T-helper 2 cell treated with Interferon-gamma antibody and Interleukin-4, amounts not matched to agents 5 μg/mL and 100 μg/mL, for 36 hours (primary cell): Measurements from ENCODE around the gene ZNF570.

Experiments used
- DNase-seq: peaks from one replicate; pipeline ENCODE4 v3.0.0; 2021; ENCODE audit warnings: low spot score
- H3K27ac Mint-ChIP-seq: one replicate; pipeline ENCODE4 v1.8.0; 2021; ENCODE audit warnings: mild to moderate bottlenecking, mixed read lengths
- H3K27me3 Mint-ChIP-seq: one replicate; pipeline ENCODE4 v1.8.0; 2021; ENCODE audit warnings: low read depth, mixed read lengths
- H3K36me3 Mint-ChIP-seq: one replicate; pipeline ENCODE4 v1.8.0; 2021; ENCODE audit warnings: low read depth, mixed read lengths
- H3K4me1 Mint-ChIP-seq: one replicate; pipeline ENCODE4 v1.8.0; 2021; ENCODE audit warnings: low read depth, mixed read lengths
- H3K4me3 Mint-ChIP-seq: one replicate; pipeline ENCODE4 v1.8.0; 2022; ENCODE audit warnings: mild to moderate bottlenecking, moderate library complexity, mixed read lengths
- H3K9me3 Mint-ChIP-seq: one replicate; pipeline ENCODE4 v1.8.0; 2021; ENCODE audit warnings: mixed read lengths

Gene ZNF570

DNA sequence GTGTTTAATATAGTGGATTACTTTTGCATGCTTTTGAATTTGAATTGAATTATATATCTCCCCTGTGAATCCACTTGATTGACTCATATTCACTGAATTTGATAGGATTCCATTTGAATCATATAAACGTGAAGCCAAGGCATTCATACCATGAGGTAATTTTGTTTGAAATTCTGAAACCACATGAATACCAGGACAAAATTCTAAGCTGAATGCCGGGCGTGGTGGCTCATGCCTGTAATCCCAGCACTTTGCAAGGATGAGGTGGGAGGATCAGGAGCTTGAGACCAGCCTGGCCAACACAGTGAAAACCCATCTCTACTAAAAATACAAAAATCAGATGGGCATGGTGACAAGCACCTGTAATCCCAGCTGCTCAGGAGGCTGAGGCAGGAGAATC, 42.0 kb downstream of the ZNF570 start:
- Mint-ChIP-seq H3K9me3 (peaks cover 50% of the 10 kb centered on the region), H3K36me3 (peaks cover 2% of the 10 kb centered on the region), H3K27me3 (no peaks in the 10 kb centered on the region), H3K4me1 (no peaks in the 10 kb centered on the region), H3K27ac (no peak overlapping the region), H3K4me3 (no peak overlapping the region)
- no peak for DNase-seq

DNA sequence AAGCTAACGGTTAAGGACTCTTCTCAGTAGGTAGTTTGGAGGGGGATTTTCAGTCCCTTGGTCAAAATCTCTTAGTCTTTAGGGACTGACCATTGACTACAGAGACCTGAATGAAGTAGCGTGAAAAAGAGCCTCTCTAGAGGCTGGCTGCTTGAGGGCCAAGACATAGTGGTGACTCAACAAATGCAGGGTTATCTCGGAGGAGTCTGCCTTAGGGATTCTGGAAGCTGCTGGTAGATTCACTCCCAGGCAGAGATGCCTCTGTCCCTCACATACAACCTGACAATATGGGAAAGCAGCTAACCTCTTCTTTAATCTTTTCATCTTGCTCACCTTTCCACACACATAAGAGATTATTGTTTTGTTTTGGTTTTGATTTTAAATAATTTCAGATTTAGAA, 42.7 kb downstream of the ZNF570 start:
- H3K4me3 Mint-ChIP-seq, result no peak overlapping the region
- no peaks in the 10 kb centered on the region for H3K27me3 Mint-ChIP-seq
- H3K36me3 Mint-ChIP-seq, result peaks cover 2% of the 10 kb centered on the region
- no peaks in the 10 kb centered on the region for H3K4me1 Mint-ChIP-seq
- peaks cover 50% of the 10 kb centered on the region for H3K9me3 Mint-ChIP-seq
- no peak for DNase-seq
- H3K27ac Mint-ChIP-seq, result no peak overlapping the region

DNA sequence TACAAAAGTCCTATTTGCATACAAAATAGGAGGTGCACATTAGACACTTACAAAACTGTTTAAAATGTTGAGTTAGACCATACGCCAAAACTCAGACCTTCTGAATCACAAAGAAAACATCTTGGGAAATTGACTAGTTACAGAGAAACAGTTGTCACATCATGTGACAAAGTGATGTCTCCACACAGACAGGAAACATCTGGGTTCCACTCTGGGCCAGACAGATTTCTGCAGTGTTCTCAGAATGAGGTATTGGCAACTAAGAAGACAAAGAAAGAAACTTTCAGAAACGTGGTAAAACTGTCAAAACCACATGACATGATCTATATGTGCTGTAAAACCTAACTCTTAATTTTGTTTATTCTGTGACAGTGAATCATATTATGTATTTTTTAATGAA, 44.2 kb downstream of the ZNF570 start:
- peaks cover 51% of the 10 kb centered on the region for H3K9me3 Mint-ChIP-seq
- no peak overlapping the region for H3K27ac Mint-ChIP-seq
- DNase-seq, result no peak
- H3K4me3 Mint-ChIP-seq, result no peak overlapping the region
- H3K36me3 Mint-ChIP-seq, result peaks cover 2% of the 10 kb centered on the region
- no peaks in the 10 kb centered on the region for H3K27me3 Mint-ChIP-seq
- no peaks in the 10 kb centered on the region for H3K4me1 Mint-ChIP-seq

DNA sequence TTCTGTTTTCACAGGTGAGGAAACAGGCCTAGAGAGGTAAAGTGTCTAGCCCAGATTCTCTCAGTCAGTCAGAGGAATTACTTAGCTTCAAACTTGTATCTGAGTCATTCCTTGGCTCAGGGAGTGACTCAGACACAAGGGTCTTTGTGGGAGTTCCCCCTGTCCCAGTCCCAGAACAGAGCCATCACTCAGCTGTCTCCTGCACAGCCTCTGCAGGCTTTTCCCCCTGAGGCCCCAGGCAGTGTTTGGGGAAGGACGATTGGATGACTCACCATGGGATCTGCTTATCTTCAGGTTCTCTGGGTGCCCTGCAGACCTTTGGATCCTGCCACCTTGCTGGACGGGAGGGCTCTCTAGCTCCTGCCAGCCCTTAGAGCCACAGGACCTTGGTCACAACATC, 50.7 kb downstream of the ZNF570 start:
- Mint-ChIP-seq H3K27ac (no peak overlapping the region), H3K4me1 (no peaks in the 10 kb centered on the region), H3K9me3 (peaks cover 46% of the 10 kb centered on the region), H3K4me3 (no peak overlapping the region), H3K36me3 (peaks cover 3% of the 10 kb centered on the region), H3K27me3 (no peaks in the 10 kb centered on the region)
- no peak for DNase-seq

DNA sequence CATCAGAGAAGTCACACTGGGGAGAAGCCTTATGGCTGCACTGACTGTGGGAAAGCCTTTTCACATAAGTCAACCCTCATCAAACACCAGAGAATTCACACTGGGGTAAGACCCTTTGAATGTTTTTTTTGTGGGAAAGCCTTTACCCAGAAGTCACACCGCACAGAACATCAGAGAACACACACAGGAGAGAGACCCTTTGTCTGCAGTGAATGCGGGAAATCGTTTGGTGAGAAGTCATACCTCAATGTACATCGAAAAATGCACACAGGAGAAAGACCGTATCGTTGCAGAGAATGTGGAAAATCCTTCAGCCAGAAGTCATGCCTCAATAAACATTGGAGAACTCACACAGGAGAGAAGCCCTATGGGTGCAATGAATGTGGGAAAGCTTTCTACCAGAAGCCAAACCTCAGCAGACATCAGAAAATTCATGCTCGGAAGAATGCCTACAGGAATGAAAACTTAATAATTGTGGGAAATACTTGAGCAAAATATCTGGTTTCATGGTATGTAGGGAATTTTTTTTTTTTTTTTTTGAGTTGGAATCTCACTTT, 68.3 kb downstream of the ZNF570 start:
- Mint-ChIP-seq H3K27ac (no peak overlapping the region), H3K9me3 (peaks cover 48% of the 10 kb centered on the region), H3K27me3 (no peaks in the 10 kb centered on the region), H3K4me3 (no peak overlapping the region), H3K4me1 (no peaks in the 10 kb centered on the region), H3K36me3 (peaks cover 10% of the 10 kb centered on the region)
- DNase-seq, result no peak
